ENCODE measurements around the gene SNX21. TPM values are rescaled to one million over a fixed set of nuclear protein-coding genes. Genes with fewer than 3 reads are reported as not detected.

SNX21 gene
- total RNA-seq, 3 donors from 2014 or later (not counting 1 experiment from before 2014, with no cell fraction given): 0.99 to 1.7 (median 1.2) TPM

DNA sequence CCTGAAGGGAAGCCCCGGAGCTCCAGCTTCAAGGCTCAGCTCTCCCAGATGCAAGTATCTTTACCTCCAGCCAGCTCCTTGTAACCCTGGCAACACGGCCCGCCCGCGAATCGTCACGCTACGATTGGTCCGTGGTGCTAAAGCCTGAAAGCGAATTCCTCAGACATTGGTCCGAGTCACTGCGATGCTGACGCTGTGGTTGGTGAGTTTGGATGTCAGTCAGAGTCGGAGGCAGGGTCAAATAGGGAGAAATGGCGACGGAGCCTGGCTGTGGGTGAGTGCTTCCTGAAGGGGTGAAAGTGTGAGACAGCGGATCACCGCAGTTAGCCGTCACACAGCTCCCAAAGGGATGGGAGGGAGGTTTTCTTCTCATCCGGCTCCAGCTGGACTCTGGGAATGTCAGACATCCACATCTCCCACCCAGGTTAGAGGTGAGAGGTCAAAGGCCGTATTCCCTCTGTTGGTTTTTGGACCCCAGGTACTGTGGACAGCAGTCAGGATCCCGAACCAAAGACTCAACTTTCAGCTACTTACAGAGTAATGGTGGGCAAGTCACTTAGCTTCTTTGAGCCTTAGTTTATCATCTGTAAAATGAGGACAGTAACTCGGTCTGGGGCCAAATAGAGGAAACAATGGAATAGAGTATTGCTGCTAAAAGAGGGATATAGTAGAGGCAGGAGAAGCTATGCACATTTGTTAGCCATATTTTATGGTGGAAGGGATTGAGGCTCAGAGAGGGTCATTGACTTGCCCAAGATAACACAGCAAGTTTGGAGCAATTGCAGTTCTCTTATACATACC lies 47.6 kb downstream of the SNX21 start, which contains the start of gene ZSWIM1:
Gene ZSWIM1, plus strand, starts transcription at position 240 of the 801 bp plus-strand sequence. CDS start 1,366 bp downstream, outside the sequence.
- no peaks in the 10 kb centered on the region for H3K27me3 ChIP-seq (ENCODE audit: control insufficient read depth, insufficient read depth, low read length)
- H3K36me3 ChIP-seq (ENCODE audit: control insufficient read depth, insufficient read depth, low read length): peaks cover 18% of the 10 kb centered on the region
- DNase-seq (peak; percentile 93 to 100), ATAC-seq (peak; percentile 98)
- H3K4me1 Mint-ChIP-seq: peaks cover 18% of the 10 kb centered on the region in 2 donors
- H3K36me3 Mint-ChIP-seq: no peaks in the 10 kb centered on the region
- intact Hi-C loops (cut with micrococcal nuclease): loop anchor here (1.0 to 2.0 kb wide), 3 partner anchors 24 to 54 kb away; partner anchors contain the start of genes ACOT8, PCIF1 and ZSWIM3
- peaks cover 12% of the 10 kb centered on the region for H3K4me1 ChIP-seq (ENCODE audit: control insufficient read depth, insufficient read depth, low read length)
- H3K27ac ChIP-seq (ENCODE audit: low read length): peak within 1 kb of the TSS; percentile 49
- H3K9me3 Mint-ChIP-seq: no peaks in the 10 kb centered on the region
- peak within 1 kb of the TSS; percentile 45 for H3K4me3 ChIP-seq (ENCODE audit: low read length)
- H3K4me3 Mint-ChIP-seq: peak within 1 kb of the TSS; percentile 73
- no peaks in the 10 kb centered on the region for H3K9me3 ChIP-seq (ENCODE audit: control insufficient read depth, insufficient read depth, low read length)
- under 1% methylated on average over 23 of the region's 23 CpGs for WGBS (ENCODE audit: insufficient coverage)
- H3K27me3 Mint-ChIP-seq (ENCODE audit: low read depth in 2 of 2): peaks cover 0 to 4% of the 10 kb centered on the region in 2 donors
- peak within 1 kb of the TSS; percentile 84 to 89 for H3K27ac Mint-ChIP-seq
- TF ChIP-seq, protein P1, sequence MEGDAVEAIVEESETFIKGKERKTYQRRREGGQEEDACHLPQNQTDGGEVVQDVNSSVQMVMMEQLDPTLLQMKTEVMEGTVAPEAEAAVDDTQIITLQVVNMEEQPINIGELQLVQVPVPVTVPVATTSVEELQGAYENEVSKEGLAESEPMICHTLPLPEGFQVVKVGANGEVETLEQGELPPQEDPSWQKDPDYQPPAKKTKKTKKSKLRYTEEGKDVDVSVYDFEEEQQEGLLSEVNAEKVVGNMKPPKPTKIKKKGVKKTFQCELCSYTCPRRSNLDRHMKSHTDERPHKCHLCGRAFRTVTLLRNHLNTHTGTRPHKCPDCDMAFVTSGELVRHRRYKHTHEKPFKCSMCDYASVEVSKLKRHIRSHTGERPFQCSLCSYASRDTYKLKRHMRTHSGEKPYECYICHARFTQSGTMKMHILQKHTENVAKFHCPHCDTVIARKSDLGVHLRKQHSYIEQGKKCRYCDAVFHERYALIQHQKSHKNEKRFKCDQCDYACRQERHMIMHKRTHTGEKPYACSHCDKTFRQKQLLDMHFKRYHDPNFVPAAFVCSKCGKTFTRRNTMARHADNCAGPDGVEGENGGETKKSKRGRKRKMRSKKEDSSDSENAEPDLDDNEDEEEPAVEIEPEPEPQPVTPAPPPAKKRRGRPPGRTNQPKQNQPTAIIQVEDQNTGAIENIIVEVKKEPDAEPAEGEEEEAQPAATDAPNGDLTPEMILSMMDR (IDR thresholded peaks at IDR 0.05): no peak

DNA sequence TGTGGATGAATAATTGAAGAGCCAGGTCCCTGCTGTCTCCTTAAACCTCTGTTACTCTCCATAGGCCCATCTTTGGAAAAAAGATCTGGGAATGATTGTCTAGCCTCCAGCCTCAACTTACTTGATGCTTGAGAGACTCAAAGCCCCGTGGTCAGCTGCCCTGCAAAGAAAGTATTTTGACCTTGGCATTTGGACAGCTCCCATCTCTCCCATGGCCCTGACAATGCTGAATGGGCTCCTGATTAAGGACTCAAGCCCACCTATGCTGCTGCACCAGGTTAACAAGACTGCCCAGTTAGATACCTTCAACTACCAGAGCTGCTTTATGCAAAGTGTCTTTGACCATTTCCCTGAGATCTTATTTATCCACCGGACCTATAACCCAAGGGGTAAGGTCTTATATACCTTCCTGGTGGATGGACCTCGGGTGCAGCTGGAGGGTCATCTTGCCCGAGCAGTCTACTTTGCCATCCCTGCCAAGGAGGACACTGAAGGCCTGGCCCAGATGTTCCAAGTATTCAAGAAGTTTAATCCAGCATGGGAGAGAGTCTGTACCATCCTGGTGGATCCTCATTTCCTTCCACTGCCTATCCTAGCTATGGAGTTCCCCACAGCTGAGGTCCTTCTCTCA lies 49.0 kb downstream of the SNX21 start:
- intact Hi-C loops (cut with micrococcal nuclease): no loop called here
- peaks cover 12% of the 10 kb centered on the region for H3K4me1 ChIP-seq (ENCODE audit: control insufficient read depth, insufficient read depth, low read length)
- H3K27ac ChIP-seq (ENCODE audit: low read length): no peak overlapping the region
- no peaks in the 10 kb centered on the region for H3K9me3 ChIP-seq (ENCODE audit: control insufficient read depth, insufficient read depth, low read length)
- Mint-ChIP-seq H3K4me3 (peak overlapping the region; percentile 65), H3K27ac (peak overlapping the region; percentile 20 to 58), H3K4me1 (peaks cover 18% of the 10 kb centered on the region in 2 donors), H3K9me3 (no peaks in the 10 kb centered on the region), H3K36me3 (no peaks in the 10 kb centered on the region), H3K27me3 (ENCODE audit: low read depth in 2 of 2) (peaks cover 0 to 4% of the 10 kb centered on the region in 2 donors)
- TF ChIP-seq, protein P1 (IDR thresholded peaks at IDR 0.05): no peak
- peaks cover 8% of the 10 kb centered on the region for H3K36me3 ChIP-seq (ENCODE audit: control insufficient read depth, insufficient read depth, low read length)
- WGBS (ENCODE audit: insufficient coverage): 97% methylated on average over 4 of the region's 4 CpGs
- no peak overlapping the region for H3K4me3 ChIP-seq (ENCODE audit: low read length)
- H3K27me3 ChIP-seq (ENCODE audit: control insufficient read depth, insufficient read depth, low read length): no peaks in the 10 kb centered on the region
- ATAC-seq: no peak
- no peak for DNase-seq

DNA sequence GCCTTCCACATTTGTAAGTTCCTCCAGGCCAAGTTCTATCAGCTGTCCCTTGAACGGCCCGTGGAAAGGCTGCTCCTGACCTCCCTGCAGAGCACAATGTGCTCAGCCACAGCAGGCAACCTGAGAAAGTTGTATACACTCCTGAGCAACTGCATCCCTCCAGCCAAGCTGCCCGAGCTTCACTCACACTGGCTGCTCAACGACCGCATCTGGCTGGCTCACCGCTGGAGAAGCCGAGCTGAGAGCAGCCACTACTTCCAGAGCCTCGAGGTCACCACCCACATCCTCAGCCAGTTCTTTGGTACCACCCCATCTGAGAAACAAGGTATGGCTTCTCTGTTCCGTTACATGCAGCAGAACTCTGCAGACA lies 49.5 kb downstream of the SNX21 start:
- peaks cover 12% of the 10 kb centered on the region for H3K4me1 ChIP-seq (ENCODE audit: control insufficient read depth, insufficient read depth, low read length)
- TF ChIP-seq, protein P1 (IDR thresholded peaks at IDR 0.05): no peak
- peaks cover 5% of the 10 kb centered on the region for H3K36me3 ChIP-seq (ENCODE audit: control insufficient read depth, insufficient read depth, low read length)
- H3K4me3 ChIP-seq (ENCODE audit: low read length): no peak overlapping the region
- H3K36me3 Mint-ChIP-seq: no peaks in the 10 kb centered on the region
- H3K27me3 ChIP-seq (ENCODE audit: control insufficient read depth, insufficient read depth, low read length): no peaks in the 10 kb centered on the region
- no peak overlapping the region for H3K4me3 Mint-ChIP-seq
- no peak for DNase-seq
- H3K9me3 Mint-ChIP-seq: no peaks in the 10 kb centered on the region
- WGBS (ENCODE audit: insufficient coverage): 95% methylated on average over 9 of the region's 9 CpGs
- H3K9me3 ChIP-seq (ENCODE audit: control insufficient read depth, insufficient read depth, low read length): no peaks in the 10 kb centered on the region
- no peak overlapping the region for H3K27ac ChIP-seq (ENCODE audit: low read length)
- peaks cover 18% of the 10 kb centered on the region in 2 donors for H3K4me1 Mint-ChIP-seq
- intact Hi-C loops (cut with micrococcal nuclease): no loop called here
- ATAC-seq: no peak
- peaks cover 0 to 4% of the 10 kb centered on the region in 2 donors for H3K27me3 Mint-ChIP-seq (ENCODE audit: low read depth in 2 of 2)
- H3K27ac Mint-ChIP-seq: no peak overlapping the region

All from natural killer cell (primary cell).